ENCODE measurements around the gene NARF.
"Not testable (repeated sequence)": the region's sequence is repeated elsewhere in the genome, so short reads cannot be mapped to it uniquely, and the experiment has no call there.

NARF gene

DNA sequence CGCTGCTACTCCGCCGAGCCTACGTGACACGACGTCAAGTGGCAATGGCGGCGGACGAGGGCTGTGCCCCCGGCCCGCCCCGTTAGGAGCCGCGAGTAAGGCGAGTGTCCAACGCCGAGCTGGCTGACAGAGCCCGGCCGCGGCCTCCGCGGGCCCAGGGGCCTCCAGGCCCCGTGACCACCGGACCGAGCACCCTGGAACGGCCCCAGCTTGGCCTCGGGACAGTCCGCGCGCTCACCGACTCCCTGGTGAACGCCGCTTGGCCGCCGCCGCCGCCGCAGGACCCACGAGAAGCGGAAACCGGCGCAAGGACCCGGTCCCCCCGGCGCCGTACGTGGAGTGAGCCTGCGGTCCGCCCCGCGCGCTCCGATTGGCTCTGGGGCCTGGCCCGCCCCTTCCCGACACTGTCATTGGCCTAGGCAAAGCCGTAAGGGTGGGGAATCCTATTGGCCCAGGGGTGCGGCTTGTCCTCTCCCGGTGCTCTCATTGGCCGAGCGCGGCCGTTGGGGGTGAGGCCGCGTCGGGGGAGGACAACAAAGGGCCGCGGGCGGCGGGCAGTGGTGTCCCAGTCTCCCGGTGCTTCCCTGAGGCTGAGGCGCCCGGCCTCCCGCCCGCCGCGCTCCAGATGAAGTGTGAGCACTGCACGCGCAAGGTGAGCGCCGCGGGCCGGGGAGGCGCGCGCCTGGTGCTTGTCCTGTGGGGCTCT, at the start of gene NARF:
Gene NARF (plus strand): TSS at position 563 of the 706 bp plus-strand sequence. CDS start 63 bp downstream, at position 626.
- TF ChIP-seq, protein P1, sequence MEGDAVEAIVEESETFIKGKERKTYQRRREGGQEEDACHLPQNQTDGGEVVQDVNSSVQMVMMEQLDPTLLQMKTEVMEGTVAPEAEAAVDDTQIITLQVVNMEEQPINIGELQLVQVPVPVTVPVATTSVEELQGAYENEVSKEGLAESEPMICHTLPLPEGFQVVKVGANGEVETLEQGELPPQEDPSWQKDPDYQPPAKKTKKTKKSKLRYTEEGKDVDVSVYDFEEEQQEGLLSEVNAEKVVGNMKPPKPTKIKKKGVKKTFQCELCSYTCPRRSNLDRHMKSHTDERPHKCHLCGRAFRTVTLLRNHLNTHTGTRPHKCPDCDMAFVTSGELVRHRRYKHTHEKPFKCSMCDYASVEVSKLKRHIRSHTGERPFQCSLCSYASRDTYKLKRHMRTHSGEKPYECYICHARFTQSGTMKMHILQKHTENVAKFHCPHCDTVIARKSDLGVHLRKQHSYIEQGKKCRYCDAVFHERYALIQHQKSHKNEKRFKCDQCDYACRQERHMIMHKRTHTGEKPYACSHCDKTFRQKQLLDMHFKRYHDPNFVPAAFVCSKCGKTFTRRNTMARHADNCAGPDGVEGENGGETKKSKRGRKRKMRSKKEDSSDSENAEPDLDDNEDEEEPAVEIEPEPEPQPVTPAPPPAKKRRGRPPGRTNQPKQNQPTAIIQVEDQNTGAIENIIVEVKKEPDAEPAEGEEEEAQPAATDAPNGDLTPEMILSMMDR (IDR thresholded peaks at IDR 0.05; ENCODE audit: low read depth, low read length) = no peak
- Histone ChIP-seq H3K4me3 (ENCODE audit: low read depth, low read length) (peak within 1 kb of the TSS; percentile 85), H3K36me3 (peaks cover 38% of the 10 kb centered on the region), H3K27me3 (ENCODE audit: insufficient read depth, low read depth, severe bottlenecking) (no peaks in the 10 kb centered on the region), H3K27ac (peak within 1 kb of the TSS; percentile 100), H3K9me3 (ENCODE audit: severe bottlenecking) (peaks cover 7% of the 10 kb centered on the region)
- peak; percentile 100 for DNase-seq

DNA sequence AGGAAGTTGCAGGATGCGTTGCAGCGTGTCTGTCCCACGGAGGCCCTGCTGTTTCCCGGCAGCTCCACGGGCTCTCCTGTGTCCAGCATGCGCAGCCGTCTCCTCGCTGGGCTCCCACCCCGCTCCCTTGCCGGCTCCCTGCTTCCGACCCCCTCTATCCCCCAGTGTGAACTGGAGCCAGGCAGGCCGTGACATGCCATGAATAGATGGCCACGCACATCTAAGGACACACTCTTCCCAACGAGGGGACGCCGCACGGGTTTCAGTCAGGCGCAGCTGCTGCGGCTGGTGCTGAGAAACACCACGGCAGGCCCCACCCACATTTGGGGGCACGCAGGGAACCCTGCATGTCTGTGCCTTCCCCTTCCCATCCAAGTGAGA, 49.6 kb upstream of the NARF start:
- Histone ChIP-seq H3K4me3 (ENCODE audit: low read depth, low read length) (no peak overlapping the region), H3K36me3 (peaks cover 35% of the 10 kb centered on the region), H3K27me3 (ENCODE audit: insufficient read depth, low read depth, severe bottlenecking) (no peaks in the 10 kb centered on the region), H3K9me3 (ENCODE audit: severe bottlenecking) (no peaks in the 10 kb centered on the region), H3K27ac (no peak overlapping the region)
- TF ChIP-seq, protein P1 (IDR thresholded peaks at IDR 0.05; ENCODE audit: low read depth, low read length) = no peak
- no peak for DNase-seq

DNA sequence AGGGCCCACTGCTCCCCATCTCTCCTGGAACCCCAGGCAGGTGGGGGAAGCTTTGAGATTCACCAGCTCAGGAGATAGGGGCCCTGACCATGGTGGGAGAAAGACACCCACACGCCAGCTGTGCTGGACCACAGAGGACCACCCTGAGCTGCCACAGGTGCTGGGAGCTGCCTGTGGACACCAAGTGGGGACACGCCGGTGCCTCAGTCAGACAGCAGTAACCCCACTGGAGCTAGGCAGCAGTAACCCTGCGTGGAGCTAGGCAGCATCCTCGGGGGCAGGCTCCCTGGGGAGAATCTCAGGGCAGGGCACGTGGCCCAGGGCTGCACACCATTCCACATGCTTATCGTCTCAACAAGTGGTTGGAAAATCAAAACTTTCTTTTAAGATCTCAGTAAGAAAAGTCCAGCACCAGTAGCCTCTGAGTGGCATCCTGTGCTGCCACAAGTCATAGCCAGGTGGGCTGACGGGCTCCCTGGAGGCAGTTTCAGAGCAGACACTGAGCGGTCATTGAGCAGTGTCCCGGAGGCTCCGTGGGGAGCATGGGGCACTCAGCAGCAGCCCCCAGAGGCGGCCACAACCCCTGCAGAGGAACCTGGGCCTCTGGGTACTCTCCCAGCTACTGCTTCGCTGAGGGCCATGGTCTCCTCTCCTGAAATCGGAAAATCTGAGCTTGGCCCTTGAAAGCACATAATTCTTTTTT, 48.4 kb upstream of the NARF start:
- no peaks in the 10 kb centered on the region for H3K27me3 ChIP-seq (ENCODE audit: insufficient read depth, low read depth, severe bottlenecking)
- H3K4me3 ChIP-seq (ENCODE audit: low read depth, low read length) = no peak overlapping the region
- H3K36me3 ChIP-seq = peaks cover 40% of the 10 kb centered on the region
- no peak overlapping the region for H3K27ac ChIP-seq
- H3K9me3 ChIP-seq (ENCODE audit: severe bottlenecking) = no peaks in the 10 kb centered on the region
- TF ChIP-seq, protein P1 (IDR thresholded peaks at IDR 0.05; ENCODE audit: low read depth, low read length) = 0 out of 2 replicates have a peak, but pooled peaks have one; percentile 14
- DNase-seq = no peak

DNA sequence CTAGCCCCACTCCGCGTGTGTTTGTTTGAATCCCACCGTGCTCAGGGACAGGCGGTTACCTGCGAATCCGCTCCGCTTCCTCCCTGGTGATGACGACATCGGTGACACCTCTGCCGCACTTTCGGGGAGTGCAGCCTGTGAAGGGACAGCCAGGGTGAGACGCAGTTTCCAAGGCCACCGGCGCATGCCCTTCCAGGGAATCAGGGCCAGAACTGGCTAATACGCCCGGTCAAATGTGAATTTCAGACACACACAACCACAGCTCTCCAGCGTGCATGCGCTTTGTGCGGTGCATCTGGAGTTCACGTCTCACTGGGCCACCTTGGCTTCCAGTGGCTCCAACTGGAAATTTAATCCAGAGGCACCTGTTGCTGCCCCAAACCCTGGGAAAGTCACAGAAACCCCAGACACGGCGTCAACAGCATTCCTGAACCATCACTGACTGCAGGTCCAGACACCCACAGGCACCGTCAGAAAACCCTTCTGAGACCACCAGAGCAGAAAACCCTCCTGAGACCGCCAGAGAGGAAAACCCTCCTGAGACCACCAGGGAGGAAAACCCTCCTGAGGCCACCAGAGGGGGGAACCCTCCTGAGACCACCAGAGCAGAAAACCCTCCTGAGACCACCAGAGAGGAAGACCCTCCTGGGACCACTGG, 47.0 kb upstream of the NARF start:
- Histone ChIP-seq H3K36me3 (peaks cover 35% of the 10 kb centered on the region), H3K9me3 (ENCODE audit: severe bottlenecking) (no peaks in the 10 kb centered on the region), H3K27me3 (ENCODE audit: insufficient read depth, low read depth, severe bottlenecking) (no peaks in the 10 kb centered on the region), H3K4me3 (ENCODE audit: low read depth, low read length) (no peak overlapping the region), H3K27ac (no peak overlapping the region)
- no peak for DNase-seq
- TF ChIP-seq, protein P1 (IDR thresholded peaks at IDR 0.05; ENCODE audit: low read depth, low read length) = no peak

DNA sequence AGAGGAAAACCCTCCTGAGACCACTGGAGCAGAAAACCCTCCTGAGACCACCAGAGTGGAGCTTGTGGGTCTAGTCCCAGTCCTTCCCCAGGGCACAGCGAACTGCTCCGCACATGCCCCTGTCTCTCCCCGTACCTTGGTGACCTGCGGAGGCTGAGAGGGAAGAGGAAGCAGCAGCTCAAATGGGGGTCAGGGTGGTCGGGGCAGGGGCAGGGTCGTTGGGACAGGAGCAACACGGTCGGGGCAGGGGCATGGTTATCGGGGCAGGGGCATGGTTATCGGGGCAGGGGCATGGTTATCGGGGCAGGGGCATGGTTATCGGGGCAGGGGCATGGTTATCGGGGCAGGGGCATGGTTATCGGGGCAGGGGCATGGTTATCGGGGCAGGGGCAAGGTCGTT, 46.5 kb upstream of the NARF start:
- not testable (repeated sequence) for DNase-seq; H3K27ac ChIP-seq; H3K27me3 ChIP-seq (ENCODE audit: insufficient read depth, low read depth, severe bottlenecking); H3K4me3 ChIP-seq (ENCODE audit: low read depth, low read length); H3K9me3 ChIP-seq (ENCODE audit: severe bottlenecking)
- H3K36me3 ChIP-seq = peaks cover 35% of the 10 kb centered on the region
